ENCODE results near the gene AP5B1.

AP5B1 gene

DNA sequence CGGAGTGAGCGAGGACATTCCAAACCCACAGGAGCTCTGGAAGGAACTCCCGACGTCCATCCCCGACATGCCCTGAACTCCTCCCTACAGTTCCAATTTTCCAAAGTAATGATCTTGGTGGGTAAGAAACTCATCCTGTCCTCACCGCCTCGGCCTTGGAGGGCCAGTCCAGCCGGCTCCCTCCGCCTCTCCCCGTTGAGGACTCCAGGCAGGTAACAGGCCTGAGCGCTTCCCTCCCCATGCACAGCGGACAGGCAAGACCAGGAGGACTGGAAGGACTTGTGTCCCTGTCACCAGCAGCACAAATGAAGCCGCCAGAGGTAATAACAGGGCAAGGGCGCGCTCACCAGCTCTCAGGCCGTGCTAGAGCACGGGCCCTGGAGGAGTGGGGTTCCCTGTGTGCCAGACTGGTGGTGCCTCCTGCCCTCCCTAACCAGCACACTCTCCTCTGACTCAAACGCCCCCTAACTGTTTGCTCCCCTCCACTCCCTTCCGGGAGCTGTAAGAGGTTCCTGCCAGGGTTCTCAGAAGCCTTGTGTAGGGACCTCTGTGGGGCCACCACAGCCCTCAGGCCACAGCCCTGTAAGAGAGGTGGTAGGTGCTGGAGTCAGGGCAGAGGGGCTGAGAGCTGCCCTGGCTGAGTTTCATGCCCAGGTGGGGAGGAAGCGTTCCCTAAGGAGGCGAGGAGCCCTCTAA is 23.2 kb upstream of the AP5B1 start:
- Histone ChIP-seq H3K4me2 (ENCODE audit: low read length, poor library complexity, severe bottlenecking) (no peak overlapping the region), H2BK5ac (ENCODE audit: low read depth, low read length, poor library complexity, severe bottlenecking) (no peak overlapping the region), H3K27ac (ENCODE audit: low read length, poor library complexity, severe bottlenecking) (no peak overlapping the region), H3K9me3 (ENCODE audit: control insufficient read depth, low read length) (no peaks in the 10 kb centered on the region), H4K91ac (ENCODE audit: low read length) (no peak overlapping the region), H2AK5ac (ENCODE audit: low read length, severe bottlenecking) (no peak overlapping the region), H2AFZ (ENCODE audit: low read depth, low read length) (no peak overlapping the region), H3K79me1 (replicated peaks; ENCODE audit: low read length, poor library complexity, severe bottlenecking) (no peaks in the 10 kb centered on the region), H3K23ac (ENCODE audit: low read length in 2 of 2) (no peak overlapping the region), H2BK15ac (ENCODE audit: low read depth, poor library complexity, severe bottlenecking) (no peak overlapping the region), H3K27me3 (ENCODE audit: control insufficient read depth in 1 of 2, insufficient read depth in 1 of 2, low read length in 2 of 2) (peaks cover 34 to 52% of the 10 kb centered on the region in 2 experiments), H4K8ac (ENCODE audit: low read length) (no peak overlapping the region), H3K14ac (ENCODE audit: low read length in 2 of 2) (no peak overlapping the region), H3K4me1 (ENCODE audit: control insufficient read depth, insufficient read depth, low read depth, low read length) (peaks cover 3% of the 10 kb centered on the region), H3K4ac (ENCODE audit: low read depth in 1 of 2, low read length in 2 of 2) (no peak overlapping the region), H2BK12ac (ENCODE audit: low read length in 2 of 2) (no peak overlapping the region), H2BK120ac (ENCODE audit: low read depth, low read length) (no peak overlapping the region), H3K36me3 (ENCODE audit: control insufficient read depth in 1 of 2, insufficient read depth in 2 of 2, low read depth in 1 of 2, low read length in 2 of 2) (no peaks in the 10 kb centered on the region), H3K9ac (ENCODE audit: low read length) (no peak overlapping the region), H3K4me3 (ENCODE audit: insufficient read depth in 1 of 2, low read depth in 1 of 2, low read length in 2 of 2) (no peak overlapping the region), H3K18ac (ENCODE audit: low read depth in 1 of 2, low read length in 2 of 2) (no peak overlapping the region)
- WGBS, result 77% methylated on average over 15 of the region's 21 CpGs
- DNase-seq, result no peak

DNA sequence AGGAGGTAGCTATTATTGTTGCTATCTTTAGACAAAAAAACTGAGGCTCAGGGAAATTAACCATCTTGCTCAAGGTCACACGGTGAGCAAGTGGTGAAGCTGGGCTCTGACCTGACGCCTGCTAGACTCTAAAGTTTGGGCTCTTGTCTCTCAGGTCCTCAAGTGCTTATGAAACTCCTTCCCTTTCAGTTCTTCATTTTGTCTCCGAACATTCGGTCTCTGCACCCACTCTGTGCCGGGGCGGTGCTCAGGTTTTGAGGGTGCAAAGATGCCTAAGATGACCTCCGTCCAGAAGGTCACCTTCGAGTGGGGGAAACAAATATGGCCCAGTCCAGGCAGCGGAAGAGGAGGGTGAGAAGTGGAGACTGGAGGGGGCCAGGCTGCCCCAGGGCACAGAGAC is 22.1 kb upstream of the AP5B1 start:
- no peaks in the 10 kb centered on the region for H3K79me1 ChIP-seq (replicated peaks; ENCODE audit: low read length, poor library complexity, severe bottlenecking)
- WGBS, result 96% methylated on average over 7 of the region's 9 CpGs
- H3K27ac ChIP-seq (ENCODE audit: low read length, poor library complexity, severe bottlenecking), result no peak overlapping the region

DNA sequence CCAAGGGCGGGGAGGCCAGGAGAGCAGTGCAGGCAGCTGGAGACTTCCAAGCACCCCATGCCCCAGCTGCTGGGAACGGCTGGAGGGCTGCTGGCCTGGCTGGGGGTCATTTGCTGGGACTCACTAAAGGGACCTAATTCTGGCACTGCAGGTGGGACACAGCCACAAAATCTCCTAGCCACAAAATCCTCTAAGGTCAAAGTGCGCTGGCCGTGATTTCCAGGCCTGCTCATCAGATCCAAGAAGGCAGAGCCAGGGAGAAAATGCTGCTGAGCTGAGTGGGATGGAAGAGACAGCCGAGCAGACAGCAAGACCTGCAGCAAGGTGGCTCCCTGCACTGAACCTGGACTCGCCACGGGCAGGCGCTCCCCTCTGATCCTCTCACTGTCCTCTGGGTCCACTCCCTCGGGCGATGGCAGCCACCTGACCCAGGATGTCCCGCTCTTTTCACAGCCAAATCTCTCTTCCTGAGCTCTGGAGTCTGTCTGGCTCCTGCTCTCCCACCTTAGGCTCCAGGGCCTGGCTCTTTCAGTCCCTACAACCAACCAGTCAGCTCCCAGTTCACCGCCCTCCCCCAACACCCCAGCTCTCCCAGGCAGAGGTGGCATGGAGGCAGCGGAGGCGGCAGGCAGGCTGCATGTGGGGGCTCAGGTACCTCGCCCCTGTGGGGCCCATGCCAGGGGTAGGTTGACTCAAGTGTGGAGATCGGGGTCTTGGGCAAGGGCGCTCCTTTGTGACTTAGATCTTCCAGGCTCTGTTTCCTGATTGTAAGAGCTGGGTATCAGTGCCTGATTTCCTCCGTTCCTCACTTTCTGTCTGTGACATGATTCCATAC is 20.6 kb upstream of the AP5B1 start:
- no peak overlapping the region for H3K4me3 ChIP-seq (ENCODE audit: insufficient read depth in 1 of 2, low read depth in 1 of 2, low read length in 2 of 2)
- no peak overlapping the region for H2AFZ ChIP-seq (ENCODE audit: low read depth, low read length)
- H4K91ac ChIP-seq (ENCODE audit: low read length), result no peak overlapping the region
- no peak for DNase-seq
- H3K9me3 ChIP-seq (ENCODE audit: control insufficient read depth, low read length), result no peaks in the 10 kb centered on the region
- H3K4me2 ChIP-seq (ENCODE audit: low read length, poor library complexity, severe bottlenecking), result no peak overlapping the region
- no peak overlapping the region for H3K23ac ChIP-seq (ENCODE audit: low read length in 2 of 2)
- no peak overlapping the region for H3K14ac ChIP-seq (ENCODE audit: low read length in 2 of 2)
- H3K9ac ChIP-seq (ENCODE audit: low read length), result no peak overlapping the region
- H3K36me3 ChIP-seq (ENCODE audit: control insufficient read depth in 1 of 2, insufficient read depth in 2 of 2, low read depth in 1 of 2, low read length in 2 of 2), result no peaks in the 10 kb centered on the region
- H2BK15ac ChIP-seq (ENCODE audit: low read depth, poor library complexity, severe bottlenecking), result no peak overlapping the region
- H3K4ac ChIP-seq (ENCODE audit: low read depth in 1 of 2, low read length in 2 of 2), result no peak overlapping the region
- 85% methylated on average over 16 of the region's 18 CpGs for WGBS
- peaks cover 4% of the 10 kb centered on the region for H3K4me1 ChIP-seq (ENCODE audit: control insufficient read depth, insufficient read depth, low read depth, low read length)
- H2BK12ac ChIP-seq (ENCODE audit: low read length in 2 of 2), result no peak overlapping the region
- H3K27ac ChIP-seq (ENCODE audit: low read length, poor library complexity, severe bottlenecking), result no peak overlapping the region
- H2AK5ac ChIP-seq (ENCODE audit: low read length, severe bottlenecking), result no peak overlapping the region
- H4K8ac ChIP-seq (ENCODE audit: low read length), result no peak overlapping the region
- H2BK120ac ChIP-seq (ENCODE audit: low read depth, low read length), result no peak overlapping the region
- H3K18ac ChIP-seq (ENCODE audit: low read depth in 1 of 2, low read length in 2 of 2), result no peak overlapping the region
- no peaks in the 10 kb centered on the region for H3K79me1 ChIP-seq (replicated peaks; ENCODE audit: low read length, poor library complexity, severe bottlenecking)
- peaks cover 42 to 65% of the 10 kb centered on the region in 2 experiments for H3K27me3 ChIP-seq (ENCODE audit: control insufficient read depth in 1 of 2, insufficient read depth in 1 of 2, low read length in 2 of 2)
- no peak overlapping the region for H2BK5ac ChIP-seq (ENCODE audit: low read depth, low read length, poor library complexity, severe bottlenecking)

More for the DNA sequence above, 22.1 kb upstream of the AP5B1 start:
- H3K36me3 ChIP-seq (ENCODE audit: control insufficient read depth in 1 of 2, insufficient read depth in 2 of 2, low read depth in 1 of 2, low read length in 2 of 2), result no peaks in the 10 kb centered on the region
- no peak overlapping the region for H3K14ac ChIP-seq (ENCODE audit: low read length in 2 of 2)
- H2BK120ac ChIP-seq (ENCODE audit: low read depth, low read length), result no peak overlapping the region
- H3K18ac ChIP-seq (ENCODE audit: low read depth in 1 of 2, low read length in 2 of 2), result no peak overlapping the region
- DNase-seq, result no peak
- no peak overlapping the region for H2BK12ac ChIP-seq (ENCODE audit: low read length in 2 of 2)
- no peaks in the 10 kb centered on the region for H3K9me3 ChIP-seq (ENCODE audit: control insufficient read depth, low read length)
- H3K9ac ChIP-seq (ENCODE audit: low read length), result no peak overlapping the region
- H2AK5ac ChIP-seq (ENCODE audit: low read length, severe bottlenecking), result no peak overlapping the region
- no peak overlapping the region for H2BK15ac ChIP-seq (ENCODE audit: low read depth, poor library complexity, severe bottlenecking)
- H3K4me3 ChIP-seq (ENCODE audit: insufficient read depth in 1 of 2, low read depth in 1 of 2, low read length in 2 of 2), result no peak overlapping the region
- no peak overlapping the region for H4K91ac ChIP-seq (ENCODE audit: low read length)
- no peak overlapping the region for H2AFZ ChIP-seq (ENCODE audit: low read depth, low read length)
- H3K4ac ChIP-seq (ENCODE audit: low read depth in 1 of 2, low read length in 2 of 2), result no peak overlapping the region
- H3K23ac ChIP-seq (ENCODE audit: low read length in 2 of 2), result no peak overlapping the region
- H3K27me3 ChIP-seq (ENCODE audit: control insufficient read depth in 1 of 2, insufficient read depth in 1 of 2, low read length in 2 of 2), result peaks cover 37 to 54% of the 10 kb centered on the region in 2 experiments
- H4K8ac ChIP-seq (ENCODE audit: low read length), result no peak overlapping the region
- H3K4me2 ChIP-seq (ENCODE audit: low read length, poor library complexity, severe bottlenecking), result no peak overlapping the region
- peaks cover 3% of the 10 kb centered on the region for H3K4me1 ChIP-seq (ENCODE audit: control insufficient read depth, insufficient read depth, low read depth, low read length)
- no peak overlapping the region for H2BK5ac ChIP-seq (ENCODE audit: low read depth, low read length, poor library complexity, severe bottlenecking)

DNA sequence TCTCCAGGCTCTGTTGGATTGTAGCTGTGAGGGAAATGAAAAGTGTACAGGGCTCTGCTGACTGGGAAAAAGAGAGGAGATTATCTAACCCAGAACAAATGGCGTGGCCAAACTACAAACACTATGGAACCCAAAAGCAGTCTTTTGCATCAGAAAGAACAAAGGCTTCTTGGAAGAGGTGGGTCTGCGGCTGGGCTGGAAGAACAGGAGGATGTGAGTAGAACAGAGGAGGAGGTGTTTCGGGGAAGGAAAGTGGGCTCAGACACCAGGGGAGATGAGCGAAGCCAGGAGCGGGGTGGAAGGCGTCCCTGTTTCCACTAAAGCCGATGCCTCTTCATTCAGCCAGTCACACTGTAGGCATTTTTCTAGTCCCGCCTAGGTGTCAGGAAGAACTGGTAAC is 18.1 kb upstream of the AP5B1 start:
- Histone ChIP-seq H2AK5ac (ENCODE audit: low read length, severe bottlenecking) (no peak overlapping the region), H4K8ac (ENCODE audit: low read length) (no peak overlapping the region), H2BK5ac (ENCODE audit: low read depth, low read length, poor library complexity, severe bottlenecking) (no peak overlapping the region), H3K27me3 (ENCODE audit: control insufficient read depth in 1 of 2, insufficient read depth in 1 of 2, low read length in 2 of 2) (peaks cover 55 to 83% of the 10 kb centered on the region in 2 experiments), H3K9me3 (ENCODE audit: control insufficient read depth, low read length) (no peaks in the 10 kb centered on the region), H3K23ac (ENCODE audit: low read length in 2 of 2) (no peak overlapping the region), H2AFZ (ENCODE audit: low read depth, low read length) (no peak overlapping the region), H2BK15ac (ENCODE audit: low read depth, poor library complexity, severe bottlenecking) (no peak overlapping the region), H4K91ac (ENCODE audit: low read length) (no peak overlapping the region), H3K79me1 (replicated peaks; ENCODE audit: low read length, poor library complexity, severe bottlenecking) (no peaks in the 10 kb centered on the region), H3K4me2 (ENCODE audit: low read length, poor library complexity, severe bottlenecking) (no peak overlapping the region), H3K4me1 (ENCODE audit: control insufficient read depth, insufficient read depth, low read depth, low read length) (peaks cover 4% of the 10 kb centered on the region), H3K36me3 (ENCODE audit: control insufficient read depth in 1 of 2, insufficient read depth in 2 of 2, low read depth in 1 of 2, low read length in 2 of 2) (no peaks in the 10 kb centered on the region), H3K4me3 (ENCODE audit: insufficient read depth in 1 of 2, low read depth in 1 of 2, low read length in 2 of 2) (no peak overlapping the region), H2BK120ac (ENCODE audit: low read depth, low read length) (no peak overlapping the region), H3K4ac (ENCODE audit: low read depth in 1 of 2, low read length in 2 of 2) (no peak overlapping the region), H3K18ac (ENCODE audit: low read depth in 1 of 2, low read length in 2 of 2) (no peak overlapping the region), H3K14ac (ENCODE audit: low read length in 2 of 2) (no peak overlapping the region), H2BK12ac (ENCODE audit: low read length in 2 of 2) (no peak overlapping the region), H3K9ac (ENCODE audit: low read length) (no peak overlapping the region), H3K27ac (ENCODE audit: low read length, poor library complexity, severe bottlenecking) (no peak overlapping the region)
- DNase-seq, result no peak
- 98% methylated on average over 7 of the region's 8 CpGs for WGBS

Measured in mesenchymal stem cell (in vitro differentiated cells and primary cell).